NCI-H128 (cell line): ENCODE data around the gene PPM1G.

Experiments
- DNase-seq: peaks from one replicate; lab custom pipeline; 2025; ENCODE audit not compliant: unreplicated experiment; lab: John Stamatoyannopoulos, UW

PPM1G gene

DNA sequence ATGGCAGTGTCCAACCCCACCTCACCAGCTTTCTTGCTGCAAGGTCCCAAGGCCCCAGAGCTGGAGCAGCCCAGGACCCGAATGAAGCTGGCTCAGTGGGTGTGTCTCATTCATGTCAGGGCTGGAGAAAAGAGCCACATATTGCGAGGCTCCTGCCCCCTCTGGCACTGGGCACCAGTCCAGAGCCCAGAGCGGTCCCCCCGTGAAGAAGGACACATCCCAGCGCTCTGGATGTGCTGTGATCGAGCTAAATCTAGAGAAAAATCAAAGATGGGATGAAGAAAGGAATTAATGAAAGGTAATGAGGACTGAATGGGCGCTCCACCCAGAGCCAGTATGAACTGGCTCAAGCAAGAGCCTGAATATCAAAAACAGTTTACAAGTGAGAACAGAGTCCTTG lies 73.2 kb downstream of the PPM1G start:
- no peak for DNase-seq

DNA sequence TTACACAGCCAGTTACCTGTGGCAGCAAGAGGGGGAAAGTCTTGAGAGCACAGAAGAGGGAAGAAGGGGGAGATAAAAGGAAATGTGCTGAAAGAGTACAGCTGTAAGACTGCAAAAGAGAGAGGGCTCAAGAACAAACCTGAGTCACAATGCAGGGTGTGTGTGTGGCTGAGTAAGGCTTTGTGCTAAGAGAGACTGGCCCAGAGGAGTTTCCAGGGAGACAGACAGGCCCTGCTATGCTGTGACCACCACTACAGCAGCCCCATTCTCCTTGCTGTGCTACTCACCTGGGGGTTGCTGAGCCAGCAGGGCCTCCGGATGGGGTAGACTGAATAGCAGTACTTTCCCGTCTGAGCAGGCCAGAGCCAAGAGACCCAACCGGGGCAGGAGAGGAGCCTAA lies 74.1 kb downstream of the PPM1G start:
- no peak for DNase-seq
